ENCODE measurements around the gene RFX2. TPM values are rescaled to one million over a fixed set of nuclear protein-coding genes. Genes with fewer than 3 reads are reported as not detected.
"Not testable (repeated sequence)": the region's sequence is repeated elsewhere in the genome, so short reads cannot be mapped to it uniquely, and the experiment has no call there.

The RFX2 gene
- total RNA-seq, 2 experiments from 2014 or later, result 5.4 to 5.5 TPM

GRCh38 chr19:6047741-6048251, 62.5 kb downstream of the RFX2 start:
- CTCF ChIA-PET, result interaction anchor here (0.5 to 3.3 kb wide), 15 partner anchors 12 to 837 kb away, joined by 3 to 44 read pairs (median 3); no protein-coding TSS in a partner anchor
- POLR2A ChIA-PET, result no interaction called here

DNA sequence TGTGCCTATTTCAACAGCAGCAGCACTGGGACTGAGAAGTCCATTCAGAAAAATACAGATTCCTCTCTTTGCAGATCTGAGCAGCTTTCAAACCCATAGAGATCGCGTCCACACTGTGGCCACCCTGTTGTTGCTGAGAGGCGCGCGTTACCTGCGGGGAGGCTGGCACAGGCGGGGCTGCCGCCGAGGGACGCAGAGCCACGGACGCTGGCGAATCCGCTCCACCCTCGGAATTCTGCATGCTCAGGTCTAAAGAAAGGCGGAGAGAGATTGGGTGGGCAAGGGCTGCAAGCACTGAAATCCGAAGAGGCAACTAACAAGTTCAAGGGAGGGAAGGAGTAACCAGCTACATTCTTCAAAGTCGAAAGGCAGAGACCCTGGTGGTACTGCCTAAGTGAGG, 63.0 kb downstream of the RFX2 start:
- ChIA-PET POLR2A (no interaction called here), CTCF (interaction anchor here (0.5 to 3.3 kb wide), 4 partner anchors 25 to 236 kb away, joined by 4 to 44 read pairs (median 4); no protein-coding TSS in a partner anchor)

GRCh38 chr19:6045108-6045507, 65.2 kb downstream of the RFX2 start:
- POLR2A ChIA-PET, result no interaction called here

GRCh38 chr19:6044056-6044805, 66.1 kb downstream of the RFX2 start:
- POLR2A ChIA-PET, result no interaction called here
- CTCF ChIA-PET, result interaction anchor here (1.0 to 1.4 kb wide), 2 partner anchors 22 to 81 kb away, joined by 4 to 6 read pairs; no protein-coding TSS in a partner anchor

More at GRCh38 chr19:6045108-6045507, 65.2 kb downstream of the RFX2 start:
- CTCF ChIA-PET, result no interaction called here

DNA sequence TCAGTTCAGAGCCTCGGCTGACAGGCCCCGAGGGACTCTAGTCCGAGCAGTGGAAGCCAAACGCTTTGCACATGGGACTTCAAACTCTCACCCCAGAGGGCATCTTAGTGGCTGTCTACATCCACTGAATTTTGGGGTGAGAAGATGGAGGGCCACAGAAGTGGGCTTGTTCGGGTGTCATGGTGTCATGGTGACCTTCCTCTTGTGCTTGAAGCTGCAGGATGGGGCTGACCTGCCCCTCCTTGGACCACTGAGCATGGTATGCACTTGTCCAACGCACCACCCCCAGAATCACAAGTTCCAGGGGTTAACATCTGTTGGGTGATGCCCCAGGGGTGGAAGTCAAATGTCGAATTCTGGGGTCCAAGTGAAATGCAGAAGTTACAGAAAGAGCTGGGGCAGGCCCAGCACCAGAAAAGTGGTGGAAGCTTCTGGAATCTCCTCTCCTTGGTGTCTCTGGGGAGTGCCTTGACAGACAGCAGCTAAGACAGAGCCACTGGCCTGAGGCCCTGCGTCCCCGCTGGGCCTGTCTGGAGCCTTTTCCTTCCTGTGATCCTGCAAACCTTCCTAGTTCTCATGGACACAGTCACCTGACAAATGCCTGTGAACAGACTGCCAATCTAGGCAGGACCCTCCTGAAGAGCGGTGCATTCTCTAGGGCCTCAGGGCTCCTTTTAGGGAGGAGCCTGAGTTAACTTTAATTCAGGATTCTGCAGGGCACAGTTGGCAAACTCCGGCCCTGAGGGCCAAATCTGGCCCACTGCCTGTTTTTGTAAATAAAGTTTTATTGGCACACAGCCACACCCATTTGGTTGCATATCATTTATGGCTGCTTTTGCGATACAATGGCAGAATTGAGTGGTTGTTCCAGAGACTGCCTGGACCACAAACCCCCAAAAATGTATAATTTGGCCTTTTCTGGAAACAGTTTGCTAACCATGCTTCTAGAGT, 67.2 kb downstream of the RFX2 start:
- ChIA-PET CTCF (interaction anchor here (1.0 to 2.7 kb wide), 3 partner anchors 21 to 83 kb away, joined by 4 to 11 read pairs (median 6); no protein-coding TSS in a partner anchor), POLR2A (no interaction called here)

DNA sequence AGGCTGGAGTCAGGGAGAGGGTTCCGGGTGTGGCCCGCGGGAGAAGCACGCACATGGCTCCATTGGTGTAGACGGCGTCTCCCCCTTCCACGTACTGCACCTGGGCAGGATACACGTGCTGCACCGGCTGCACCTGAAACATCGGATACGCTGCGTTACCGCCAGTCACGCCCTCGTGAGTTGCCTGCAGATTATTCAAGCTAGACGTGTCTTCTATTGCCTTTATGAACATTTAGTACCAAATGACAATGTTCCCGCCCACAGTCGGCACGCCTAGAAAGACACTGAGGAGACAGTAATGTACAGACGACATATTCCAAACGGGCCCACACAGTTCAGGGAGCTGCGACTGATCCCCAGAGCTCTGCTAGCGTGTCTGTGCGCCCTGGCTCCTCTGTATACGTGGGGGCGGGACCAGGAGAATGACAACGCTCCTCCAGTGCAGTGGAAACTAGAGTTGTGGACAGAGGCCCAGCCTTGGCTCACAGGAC, 68.3 kb downstream of the RFX2 start:
- POLR2A ChIA-PET, result no interaction called here
- CTCF ChIA-PET, result interaction anchor here (2.7 kb wide), 1 partner anchor 84 kb away, joined by 11 read pairs; no protein-coding TSS in a partner anchor

- ChIA-PET CTCF (interaction anchor here (2.7 kb wide), 1 partner anchor 85 kb away, joined by 11 read pairs; no protein-coding TSS in a partner anchor), POLR2A (no interaction called here)
Measured at GRCh38 chr19:6041071-6041470, 69.2 kb downstream of the RFX2 start.

DNA sequence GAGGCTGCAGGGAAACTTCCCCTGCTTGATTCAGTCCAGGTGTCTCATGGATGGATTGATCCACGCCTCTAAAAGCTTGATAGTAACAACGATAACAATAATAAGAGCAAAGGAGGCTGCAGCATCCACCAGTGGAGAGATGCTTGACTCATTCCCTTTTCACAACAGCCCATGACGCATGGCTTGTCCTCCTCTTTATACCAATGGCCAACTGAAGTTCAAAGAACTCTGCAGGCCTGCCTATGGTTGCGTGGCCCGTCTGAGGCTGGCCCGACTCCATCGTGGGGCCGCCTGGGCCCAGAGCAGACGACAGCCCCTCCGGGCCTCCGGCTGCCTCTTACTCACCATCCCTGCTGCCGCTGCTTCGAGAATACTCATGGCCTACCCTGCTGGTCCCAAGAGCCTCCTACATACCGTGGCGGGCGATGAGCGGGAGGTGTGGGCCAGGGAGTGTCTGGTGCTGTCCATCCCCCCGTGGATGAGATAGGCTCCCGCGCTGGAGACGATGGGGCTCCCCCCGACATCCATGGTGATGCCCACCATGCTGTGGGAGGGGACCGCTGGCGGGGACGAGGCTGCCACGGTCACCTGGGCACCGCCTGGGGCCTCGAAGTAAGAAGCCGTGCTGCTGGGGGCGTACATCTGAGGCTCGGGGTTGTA, 70.6 kb downstream of the RFX2 start:
- POLR2A ChIA-PET, result no interaction called here
- CTCF ChIA-PET, result interaction anchor here (1.3 to 2.7 kb wide), 2 partner anchors 52 to 86 kb away, joined by 3 to 11 read pairs; no protein-coding TSS in a partner anchor

DNA sequence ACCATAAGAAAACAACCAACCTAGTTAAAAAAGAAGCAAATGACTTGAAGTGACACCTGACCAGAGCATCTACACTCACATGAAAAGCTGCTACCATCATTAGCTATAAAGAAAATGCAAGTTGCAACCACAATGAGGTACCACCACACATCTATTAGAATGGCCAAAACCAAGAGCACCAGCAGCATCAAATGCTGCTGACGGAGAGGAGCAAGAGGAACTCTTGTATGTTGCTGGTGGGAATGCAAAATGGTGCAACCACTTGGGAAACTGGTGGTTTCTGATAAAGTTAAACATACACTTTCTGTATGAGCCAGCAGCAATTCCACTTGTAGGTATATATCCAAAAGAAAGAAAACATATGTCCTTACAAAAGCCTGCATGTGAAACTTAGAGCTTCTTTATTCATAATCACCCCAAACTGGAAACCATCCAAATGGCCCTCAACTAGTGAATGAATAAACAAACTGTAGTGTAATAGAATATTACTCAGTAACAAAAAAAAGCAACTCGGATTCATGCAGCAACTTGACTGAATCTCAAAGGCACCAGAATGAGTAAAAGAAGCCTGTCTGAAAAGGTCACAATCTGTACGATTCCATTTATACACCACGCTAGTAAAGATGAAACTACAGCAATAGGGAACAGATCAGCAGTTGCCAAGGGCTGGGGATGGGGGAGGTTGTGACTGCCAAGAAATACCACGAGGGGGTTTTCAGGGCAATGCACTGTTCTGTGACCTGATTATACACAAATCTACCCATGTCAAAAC, 71.5 kb downstream of the RFX2 start:
- CTCF ChIA-PET, result interaction anchor here (0.6 to 1.3 kb wide), 2 partner anchors 51 to 824 kb away, joined by 3 to 4 read pairs; no protein-coding TSS in a partner anchor
- POLR2A ChIA-PET, result no interaction called here

DNA sequence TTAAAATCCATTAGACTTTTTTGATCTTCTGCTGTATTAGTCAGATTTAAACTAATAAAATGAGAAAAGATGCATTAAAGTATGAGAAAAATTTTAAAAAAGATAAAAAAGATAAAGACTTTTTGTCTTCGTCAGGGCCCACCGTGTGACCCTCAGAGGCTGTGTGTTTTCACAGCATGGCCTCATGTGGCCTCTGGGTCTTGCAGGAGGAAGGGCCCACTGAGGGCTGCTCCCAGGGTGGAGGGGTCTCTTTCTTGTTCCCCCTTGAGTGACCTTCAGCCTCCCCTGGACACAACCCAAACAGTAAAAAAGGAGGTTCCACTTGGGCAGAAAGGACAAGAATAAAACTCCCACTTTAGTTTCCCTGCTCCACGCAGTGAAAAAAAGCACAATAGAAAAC, 75.3 kb downstream of the RFX2 start:
- POLR2A ChIA-PET, result no interaction called here
- CTCF ChIA-PET, result interaction anchor here (1.6 kb wide), 1 partner anchor 14 kb away, joined by 5 read pairs; no protein-coding TSS in a partner anchor

- POLR2A ChIA-PET, result no interaction called here
- CTCF ChIA-PET, result no interaction called here
Measured at GRCh38 chr19:6034512-6034911, 75.8 kb downstream of the RFX2 start.

GRCh38 chr19:6033744-6034264, 76.5 kb downstream of the RFX2 start:
- POLR2A ChIA-PET, result no interaction called here
- CTCF ChIA-PET, result no interaction called here

DNA sequence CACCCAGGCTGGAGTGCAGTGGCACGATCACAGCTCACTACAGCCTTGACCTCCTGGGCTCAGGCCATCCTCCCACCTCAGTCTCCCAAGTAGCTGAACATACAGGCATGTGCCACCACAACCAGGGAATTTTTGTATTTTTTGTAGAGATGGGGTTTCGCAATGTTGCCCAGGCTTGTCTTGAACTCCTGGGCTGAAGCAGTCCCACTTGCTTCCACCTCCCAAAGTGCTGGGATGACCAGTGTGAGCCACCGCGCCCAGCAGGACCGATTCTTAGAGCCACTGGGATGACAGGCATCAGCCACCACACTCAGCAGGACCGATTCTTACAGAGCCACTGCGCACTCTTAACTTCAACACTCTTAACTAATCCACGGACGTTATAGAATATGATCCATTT, 77.5 kb downstream of the RFX2 start:
- ChIA-PET CTCF (interaction anchor here (1.8 kb wide), 1 partner anchor 31 kb away, joined by 3 read pairs; no protein-coding TSS in a partner anchor), POLR2A (no interaction called here)

GRCh38 chr19:6032381-6032780, 77.9 kb downstream of the RFX2 start:
- CTCF ChIA-PET, result interaction anchor here (1.4 to 1.8 kb wide), 2 partner anchors 10 to 31 kb away, joined by 3 to 6 read pairs; no protein-coding TSS in a partner anchor
- POLR2A ChIA-PET, result no interaction called here

GRCh38 chr19:6030214-6030507, 80.1 kb downstream of the RFX2 start:
- ChIA-PET CTCF (interaction anchor here (0.7 to 1.0 kb wide), 2 partner anchors 43 to 93 kb away, joined by 3 read pairs; no protein-coding TSS in a partner anchor), POLR2A (no interaction called here)

GRCh38 chr19:6026390-6027227, 83.7 kb downstream of the RFX2 start:
- ChIA-PET CTCF (interaction anchor here (0.9 to 1.7 kb wide), 2 partner anchors 59 to 223 kb away, joined by 3 read pairs; no protein-coding TSS in a partner anchor), POLR2A (no interaction called here)

DNA sequence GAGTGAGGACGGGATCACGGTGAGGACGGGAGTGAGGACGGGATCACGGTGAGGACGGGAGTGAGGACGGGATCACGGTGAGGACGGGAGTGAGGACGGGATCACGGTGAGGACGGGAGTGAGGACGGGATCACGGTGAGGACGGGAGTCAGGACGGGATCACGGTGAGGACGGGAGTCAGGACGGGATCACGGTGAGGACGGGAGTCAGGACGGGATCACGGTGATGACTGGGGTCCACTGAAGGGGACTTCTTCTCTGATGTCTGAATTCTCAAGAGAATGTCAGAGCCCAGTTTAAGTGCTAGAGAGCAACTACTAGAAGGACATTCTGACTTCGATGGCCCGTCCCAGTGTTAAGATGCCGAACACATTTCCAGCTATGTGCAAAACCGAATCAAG, 85.5 kb downstream of the RFX2 start:
- CTCF ChIA-PET, POLR2A ChIA-PET: not testable (repeated sequence)

Data from activated CD8-positive, alpha-beta memory T cell treated with anti-CD3 and anti-CD28 coated beads for 36 hours (primary cell).